ENCODE results near the gene MLST8. TPM values are rescaled to one million over a fixed set of nuclear protein-coding genes. Genes with fewer than 3 reads are reported as not detected.

MLST8 gene
- total RNA-seq, 2 experiments from 2014 or later, result 22.9 to 26.4 TPM

DNA sequence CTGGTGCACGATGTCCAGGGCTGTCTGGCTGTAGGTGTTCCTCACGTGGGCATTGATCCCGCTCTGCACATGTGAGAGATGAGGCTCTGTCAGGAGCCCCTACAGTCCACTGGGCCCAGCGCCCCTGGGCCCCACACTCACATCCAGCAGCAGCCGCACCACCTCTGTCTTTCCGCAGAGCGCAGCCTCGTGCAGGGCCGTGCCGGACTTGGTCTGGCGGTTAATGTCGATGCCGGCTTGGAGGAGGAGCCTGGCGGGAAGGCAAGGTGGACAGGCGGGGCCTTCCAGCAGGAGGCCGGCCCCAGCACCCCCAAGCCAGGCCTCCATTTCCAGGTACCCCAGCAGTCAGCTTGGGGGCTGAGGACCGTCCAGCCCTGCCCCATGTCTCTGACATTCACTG lies 18.0 kb upstream of the MLST8 start:
- Histone ChIP-seq H3K9me3 (ENCODE audit: control insufficient read depth in 1 of 2, insufficient read depth in 1 of 2, low read length in 2 of 2) (no peaks in the 10 kb centered on the region), H3K27ac (ENCODE audit: low read depth in 1 of 2, low read length in 2 of 2) (no peak overlapping the region), H3K27me3 (ENCODE audit: control insufficient read depth in 1 of 2, insufficient read depth in 2 of 2, low read length in 2 of 2) (no peaks in the 10 kb centered on the region), H3K36me3 (ENCODE audit: insufficient read depth, low read length) (no peaks in the 10 kb centered on the region), H3K4me3 (ENCODE audit: low read length) (no peak overlapping the region), H3K4me1 (ENCODE audit: insufficient read depth, low read length) (no peaks in the 10 kb centered on the region)
- H3K4me3 Mint-ChIP-seq, result no peak overlapping the region
- ATAC-seq (ENCODE audit: poor library complexity) (no peak), DNase-seq (no peak)
- no peaks in the 10 kb centered on the region for H3K4me1 Mint-ChIP-seq (ENCODE audit: low read depth)
- ChIA-PET CTCF (no interaction called here), POLR2A (no interaction called here)
- H3K36me3 Mint-ChIP-seq (ENCODE audit: low read depth), result no peaks in the 10 kb centered on the region
- intact Hi-C loops (cut with DNase I, micrococcal nuclease), result no loop called here
- H3K27ac Mint-ChIP-seq, result no peak overlapping the region
- no peaks in the 10 kb centered on the region for H3K9me3 Mint-ChIP-seq
- TF ChIP-seq CTCF (IDR thresholded peaks at IDR 0.05), result no peak
- H3K27me3 Mint-ChIP-seq, result no peaks in the 10 kb centered on the region

DNA sequence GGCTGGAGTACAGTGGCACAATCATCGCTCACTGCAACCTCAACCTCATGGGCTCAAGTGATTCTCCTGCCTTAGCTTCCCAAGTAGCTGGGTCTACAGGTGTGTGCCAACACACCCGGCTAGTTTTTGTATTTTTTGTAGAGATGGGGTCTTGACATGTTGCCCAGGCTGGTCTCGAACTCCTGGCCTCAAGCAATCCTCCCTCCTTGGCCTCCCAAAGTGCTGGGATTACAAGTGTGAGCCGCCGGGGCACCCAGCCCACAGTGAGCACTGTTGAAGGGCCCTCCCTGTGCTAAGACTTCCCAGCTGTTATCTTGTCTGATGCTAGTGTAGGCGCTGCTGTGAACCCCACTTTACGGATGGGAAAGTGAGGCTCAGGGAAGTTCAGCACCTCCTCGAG lies 16.9 kb upstream of the MLST8 start:
- Histone ChIP-seq H3K4me1 (ENCODE audit: insufficient read depth, low read length) (no peaks in the 10 kb centered on the region), H3K4me3 (ENCODE audit: low read length) (no peak overlapping the region), H3K9me3 (ENCODE audit: control insufficient read depth in 1 of 2, insufficient read depth in 1 of 2, low read length in 2 of 2) (no peaks in the 10 kb centered on the region), H3K27me3 (ENCODE audit: control insufficient read depth in 1 of 2, insufficient read depth in 2 of 2, low read length in 2 of 2) (no peaks in the 10 kb centered on the region), H3K36me3 (ENCODE audit: insufficient read depth, low read length) (no peaks in the 10 kb centered on the region), H3K27ac (ENCODE audit: low read depth in 1 of 2, low read length in 2 of 2) (no peak overlapping the region)
- H3K9me3 Mint-ChIP-seq, result no peaks in the 10 kb centered on the region
- ChIA-PET CTCF (no interaction called here), POLR2A (no interaction called here)
- ATAC-seq (ENCODE audit: poor library complexity) (no peak), DNase-seq (no peak)
- intact Hi-C loops (cut with DNase I, micrococcal nuclease), result no loop called here
- no peaks in the 10 kb centered on the region for H3K36me3 Mint-ChIP-seq (ENCODE audit: low read depth)
- no peak for TF ChIP-seq CTCF (IDR thresholded peaks at IDR 0.05)
- H3K27me3 Mint-ChIP-seq, result no peaks in the 10 kb centered on the region
- H3K27ac Mint-ChIP-seq, result no peak overlapping the region
- H3K4me1 Mint-ChIP-seq (ENCODE audit: low read depth), result no peaks in the 10 kb centered on the region
- no peak overlapping the region for H3K4me3 Mint-ChIP-seq

- no peaks in the 10 kb centered on the region for H3K36me3 Mint-ChIP-seq (ENCODE audit: low read depth)
- ChIA-PET CTCF (no interaction called here), POLR2A (no interaction called here)
- Histone ChIP-seq H3K4me3 (ENCODE audit: low read length) (no peak overlapping the region), H3K9me3 (ENCODE audit: control insufficient read depth in 1 of 2, insufficient read depth in 1 of 2, low read length in 2 of 2) (peaks cover 0 to 5% of the 10 kb centered on the region in 2 experiments), H3K27me3 (ENCODE audit: control insufficient read depth in 1 of 2, insufficient read depth in 2 of 2, low read length in 2 of 2) (peaks cover 0 to under 1% of the 10 kb centered on the region in 2 experiments), H3K4me1 (ENCODE audit: insufficient read depth, low read length) (no peaks in the 10 kb centered on the region), H3K27ac (ENCODE audit: low read depth in 1 of 2, low read length in 2 of 2) (no peak overlapping the region), H3K36me3 (ENCODE audit: insufficient read depth, low read length) (no peaks in the 10 kb centered on the region)
- no peaks in the 10 kb centered on the region for H3K9me3 Mint-ChIP-seq
- intact Hi-C loops (cut with DNase I, micrococcal nuclease), result no loop called here
- no peak overlapping the region for H3K4me3 Mint-ChIP-seq
- no peak for DNase-seq
- no peak for ATAC-seq (ENCODE audit: poor library complexity)
- no peaks in the 10 kb centered on the region for H3K27me3 Mint-ChIP-seq
- no peak for TF ChIP-seq CTCF (IDR thresholded peaks at IDR 0.05)
- H3K4me1 Mint-ChIP-seq (ENCODE audit: low read depth), result no peaks in the 10 kb centered on the region
- H3K27ac Mint-ChIP-seq, result no peak overlapping the region
Observed at GRCh38 chr16:2189252-2189893, 15.9 kb upstream of the MLST8 start.
